Measurements from ENCODE around the gene ZNF740.
A peak's percentile ranks its signal among the peaks of the same experiment; 100 is the strongest.
"Not testable (repeated sequence)": the region's sequence is repeated elsewhere in the genome, so short reads cannot be mapped to it uniquely, and the experiment has no call there.

The ZNF740 gene

GRCh38 chr12:53173085-53173715 lies 7.3 kb upstream of the ZNF740 start:
- no peak for DNase-seq

- DNase-seq, result no peak
Observed at GRCh38 chr12:53174881-53175491, 5.5 kb upstream of the ZNF740 start.

- DNase-seq, result no peak
Observed at GRCh38 chr12:53176750-53177149, 3.8 kb upstream of the ZNF740 start.

GRCh38 chr12:53177447-53177846 lies 3.1 kb upstream of the ZNF740 start:
- DNase-seq, result not testable (repeated sequence)

- not testable (repeated sequence) for DNase-seq
Observed at GRCh38 chr12:53178803-53179202, 1.7 kb upstream of the ZNF740 start.

GRCh38 chr12:53179687-53180219 lies 769 bp upstream of the ZNF740 start:
- DNase-seq, result no peak

GRCh38 chr12:53180931-53181645 lies 566 bp downstream of the ZNF740 start:
- peak; percentile 67 for DNase-seq

- DNase-seq, result no peak
Observed at GRCh38 chr12:53181935-53182334, 1.4 kb downstream of the ZNF740 start.

- no peak for DNase-seq
Observed at GRCh38 chr12:53182903-53183302, 2.4 kb downstream of the ZNF740 start.

GRCh38 chr12:53184828-53185227 lies 4.3 kb downstream of the ZNF740 start:
- DNase-seq, result no peak

GRCh38 chr12:53185582-53186153 lies 5.1 kb downstream of the ZNF740 start:
- DNase-seq, result no peak

- no peak for DNase-seq
Observed at GRCh38 chr12:53186745-53187144, 6.2 kb downstream of the ZNF740 start.

- DNase-seq, result no peak
Observed at GRCh38 chr12:53187145-53187899, 6.8 kb downstream of the ZNF740 start.

GRCh38 chr12:53190108-53190729 lies 9.7 kb downstream of the ZNF740 start:
- no peak for DNase-seq

GRCh38 chr12:53191096-53191884 lies 10.8 kb downstream of the ZNF740 start:
- DNase-seq, result no peak

- no peak for DNase-seq
Observed at GRCh38 chr12:53191885-53192530, 11.5 kb downstream of the ZNF740 start.

GRCh38 chr12:53192531-53193021 lies 12.1 kb downstream of the ZNF740 start:
- DNase-seq, result no peak

- no peak for DNase-seq
Observed at GRCh38 chr12:53193040-53193439, 12.5 kb downstream of the ZNF740 start.

- no peak for DNase-seq
Observed at GRCh38 chr12:53193985-53194716, 13.6 kb downstream of the ZNF740 start.

- no peak for DNase-seq
Observed at GRCh38 chr12:53194973-53195372, 14.5 kb downstream of the ZNF740 start.

All from T-helper 9 cell (primary cell).